GM19324 (cell line): ENCODE measurements around the gene TMEM54.

Experiments used
- ATAC-seq: cut with Tn5 transposase; IDR thresholded peaks from one replicate; pipeline ENCODE4 v1.9.1; 2021; ENCODE audit warnings: mild to moderate bottlenecking, moderate library complexity; ENCODE audit not compliant: unreplicated experiment, low FRiP score

The TMEM54 gene

DNA sequence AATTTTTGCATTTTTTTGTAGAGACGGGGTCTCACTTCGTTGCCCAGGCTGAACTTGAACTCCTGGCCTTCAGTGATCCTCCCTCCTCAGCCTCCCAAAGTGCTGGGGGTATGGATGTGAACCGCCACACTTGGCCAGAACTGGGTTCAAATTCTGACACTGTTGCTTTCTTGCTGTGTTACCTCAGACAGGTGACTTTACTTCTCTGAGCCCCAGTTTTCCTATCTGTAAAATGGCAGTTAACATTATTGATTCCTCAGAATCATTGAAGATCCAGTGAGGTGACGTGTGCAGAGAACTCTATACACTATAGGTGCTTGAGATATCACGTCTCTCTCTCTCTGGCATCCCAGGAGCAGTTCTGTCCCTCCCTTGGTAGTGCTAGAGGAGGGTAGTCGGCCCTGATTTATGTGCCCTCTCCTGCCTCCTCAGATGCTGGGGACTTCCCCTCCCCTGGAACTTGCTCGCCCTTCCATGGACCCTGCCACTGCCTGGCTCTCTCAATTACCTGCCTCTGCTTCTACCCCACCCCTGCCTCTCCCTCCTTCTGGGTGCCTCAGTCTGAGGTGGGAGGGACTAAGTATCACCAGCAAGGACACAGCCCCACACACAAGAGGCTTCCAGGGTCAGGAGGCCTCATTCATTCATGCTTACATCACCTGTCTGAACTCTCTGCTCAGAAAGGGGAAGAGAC lies 17.7 kb downstream of the TMEM54 start:
- ATAC-seq = no peak

DNA sequence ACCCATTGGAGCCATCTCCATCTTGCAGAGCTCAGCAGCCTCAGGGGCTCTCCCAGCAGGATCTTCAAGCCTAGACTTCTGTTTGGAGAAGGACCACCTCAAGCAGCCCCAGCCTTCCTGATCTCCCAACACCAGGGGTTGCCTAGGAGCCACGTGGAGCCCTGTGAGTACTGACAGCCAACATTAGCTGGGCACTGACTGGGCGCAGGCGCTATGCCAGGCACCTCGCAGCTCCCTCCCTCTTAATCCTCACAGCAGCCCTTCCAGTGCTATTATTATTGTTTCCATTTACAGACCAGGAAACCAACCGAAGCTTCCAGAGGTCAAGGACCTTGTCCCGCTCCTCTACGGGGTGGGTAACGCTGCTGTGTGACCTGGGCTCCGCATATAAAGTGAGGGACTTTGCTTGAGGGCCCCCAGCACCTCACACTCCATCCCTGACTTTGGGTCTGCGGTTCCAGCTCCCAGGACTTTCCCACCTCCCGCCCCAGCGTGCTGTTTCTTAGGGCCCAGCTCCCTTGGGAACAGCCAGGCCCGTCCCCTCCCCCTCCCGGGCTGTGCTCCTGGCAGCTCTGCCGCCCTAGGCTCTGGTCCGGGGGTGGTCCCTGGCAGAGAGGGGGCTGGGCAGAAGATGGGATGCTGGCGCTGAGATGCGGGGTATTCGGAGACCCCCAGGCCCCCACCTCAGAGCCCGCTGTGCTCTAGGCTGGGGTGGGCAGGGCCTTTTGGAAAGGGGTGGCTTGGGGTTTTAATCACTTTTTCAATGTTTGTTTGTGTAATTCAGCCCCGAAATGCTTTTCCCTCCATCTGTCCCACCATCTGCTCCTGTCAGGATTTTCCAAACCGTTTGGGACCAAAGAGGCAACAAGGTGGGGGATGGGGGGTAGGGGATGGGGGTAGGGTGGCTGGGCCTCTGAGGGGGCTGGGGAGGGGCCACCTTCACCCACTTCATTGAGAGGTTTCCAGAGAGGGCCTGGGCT lies 19.0 kb downstream of the TMEM54 start:
- no peak for ATAC-seq

GRCh38 chr1:32881291-32881690 lies 19.9 kb downstream of the TMEM54 start:
- ATAC-seq = no peak

DNA sequence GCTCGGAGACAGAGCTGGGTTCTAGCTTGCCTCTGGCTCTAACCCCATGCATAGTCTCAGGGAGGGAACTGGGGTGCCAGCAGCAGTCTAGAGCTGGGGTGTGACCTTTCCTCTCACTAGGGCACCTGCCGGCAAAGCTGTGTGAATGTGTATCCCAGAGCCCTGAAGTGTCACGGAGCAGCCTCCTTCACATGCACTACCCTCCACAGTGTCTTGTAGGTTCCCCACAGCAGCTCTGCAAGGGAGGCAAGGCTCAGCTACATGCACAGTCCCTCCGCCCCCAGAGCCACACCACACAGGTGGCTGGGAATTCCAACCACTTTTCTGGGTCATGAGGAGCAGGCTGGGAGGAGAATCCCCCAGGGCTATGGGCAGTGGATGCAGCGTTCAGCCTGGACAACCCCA lies 22.6 kb downstream of the TMEM54 start:
- no peak for ATAC-seq

- no peak for ATAC-seq
Observed at GRCh38 chr1:32878183-32878582, 23.0 kb downstream of the TMEM54 start.

DNA sequence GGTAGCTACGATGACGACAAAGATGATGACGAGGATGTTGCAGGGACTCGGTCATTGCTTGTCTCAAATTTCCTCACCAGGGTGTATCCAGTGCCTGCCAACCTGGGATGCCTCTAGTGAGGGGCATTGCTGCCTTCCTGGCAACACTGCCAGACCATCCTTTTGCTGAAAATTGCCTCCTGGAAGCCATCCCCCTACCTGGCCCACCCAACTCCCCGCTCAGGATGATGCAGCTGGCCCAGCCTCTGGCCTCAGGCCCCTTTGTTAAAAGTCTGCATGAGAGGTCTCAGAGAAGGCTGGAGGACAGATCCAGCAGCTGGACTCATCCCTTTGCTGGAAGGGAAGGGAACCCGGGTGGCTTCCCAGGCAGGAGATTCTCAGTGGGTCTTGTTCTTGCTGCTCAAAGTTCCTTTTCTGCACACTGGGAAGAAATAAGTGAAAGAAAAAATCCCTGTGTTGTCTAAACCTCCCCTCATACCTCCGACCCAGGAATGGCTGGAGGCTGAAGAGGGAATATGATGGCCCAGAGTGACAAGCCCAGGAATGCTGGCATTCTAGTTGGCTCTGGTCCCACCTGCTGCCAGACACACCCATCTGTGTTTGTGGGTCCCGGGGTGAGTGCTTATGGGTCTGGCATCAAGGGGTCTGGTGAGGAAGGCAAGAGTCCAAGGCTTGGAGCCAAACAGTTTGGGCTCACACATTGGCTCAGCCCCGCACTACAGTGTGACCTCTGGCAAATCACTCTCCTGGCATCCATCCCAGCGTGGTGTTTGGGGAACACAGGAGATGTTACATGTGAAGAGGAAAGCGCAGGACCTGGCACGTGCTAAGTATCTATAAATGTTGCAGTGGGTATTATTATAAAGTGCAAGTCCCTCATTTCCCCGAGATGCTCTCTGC lies 23.7 kb downstream of the TMEM54 start:
- ATAC-seq = no peak

DNA sequence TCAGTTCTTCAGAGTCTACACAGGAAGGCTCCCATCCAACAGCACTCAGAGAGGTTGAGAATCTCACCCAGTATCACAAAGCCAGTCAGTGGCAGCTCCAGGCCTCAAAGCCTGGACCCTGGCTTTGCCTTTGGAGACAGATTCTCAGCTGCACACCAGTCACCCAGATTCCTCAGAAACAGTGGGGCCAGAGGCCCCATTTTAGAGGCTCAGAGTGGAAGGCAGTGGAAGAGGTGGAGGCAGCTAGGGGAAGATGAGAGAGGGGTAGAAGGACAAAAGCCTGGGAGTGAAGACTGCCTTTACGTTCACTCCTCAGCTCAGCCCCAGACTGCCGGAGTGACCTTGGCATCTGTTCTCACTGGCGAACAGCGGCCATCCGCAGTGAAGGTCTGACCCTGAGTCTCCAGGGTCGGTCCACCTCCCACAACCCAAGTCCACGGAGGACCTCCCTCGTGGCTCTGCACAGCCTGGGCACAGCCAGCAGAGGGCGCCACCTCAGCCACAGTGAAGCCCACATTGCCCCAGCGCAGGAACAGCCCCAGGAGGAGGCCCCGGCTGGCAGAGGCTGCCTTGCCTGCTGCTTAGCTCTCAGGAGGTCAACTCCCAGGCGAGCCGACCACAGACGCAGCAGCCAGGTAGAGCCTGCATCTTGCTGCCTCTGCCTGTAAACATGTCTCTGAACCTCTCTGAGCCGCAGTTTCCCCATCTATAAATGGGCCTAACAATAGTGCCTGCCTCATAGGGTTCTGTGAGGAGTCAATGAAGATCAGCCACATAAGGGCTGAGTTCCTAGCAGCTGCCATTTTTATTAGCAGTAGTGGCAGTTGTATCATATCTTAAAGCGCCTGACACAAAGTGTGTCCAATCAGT lies 24.6 kb downstream of the TMEM54 start:
- ATAC-seq = no peak

- no peak for ATAC-seq
Observed at GRCh38 chr1:32874860-32875752, 26.1 kb downstream of the TMEM54 start.

- no peak for ATAC-seq
Observed at GRCh38 chr1:32873484-32873883, 27.7 kb downstream of the TMEM54 start.

GRCh38 chr1:32872192-32872460 lies 29.1 kb downstream of the TMEM54 start:
- ATAC-seq = no peak

GRCh38 chr1:32871364-32872191 lies 29.6 kb downstream of the TMEM54 start:
- no peak for ATAC-seq

GRCh38 chr1:32870615-32871363 lies 30.4 kb downstream of the TMEM54 start, which contains the start of gene FNDC5:
FNDC5 (minus strand) TSS chr1:32870912.
- no peak for ATAC-seq

DNA sequence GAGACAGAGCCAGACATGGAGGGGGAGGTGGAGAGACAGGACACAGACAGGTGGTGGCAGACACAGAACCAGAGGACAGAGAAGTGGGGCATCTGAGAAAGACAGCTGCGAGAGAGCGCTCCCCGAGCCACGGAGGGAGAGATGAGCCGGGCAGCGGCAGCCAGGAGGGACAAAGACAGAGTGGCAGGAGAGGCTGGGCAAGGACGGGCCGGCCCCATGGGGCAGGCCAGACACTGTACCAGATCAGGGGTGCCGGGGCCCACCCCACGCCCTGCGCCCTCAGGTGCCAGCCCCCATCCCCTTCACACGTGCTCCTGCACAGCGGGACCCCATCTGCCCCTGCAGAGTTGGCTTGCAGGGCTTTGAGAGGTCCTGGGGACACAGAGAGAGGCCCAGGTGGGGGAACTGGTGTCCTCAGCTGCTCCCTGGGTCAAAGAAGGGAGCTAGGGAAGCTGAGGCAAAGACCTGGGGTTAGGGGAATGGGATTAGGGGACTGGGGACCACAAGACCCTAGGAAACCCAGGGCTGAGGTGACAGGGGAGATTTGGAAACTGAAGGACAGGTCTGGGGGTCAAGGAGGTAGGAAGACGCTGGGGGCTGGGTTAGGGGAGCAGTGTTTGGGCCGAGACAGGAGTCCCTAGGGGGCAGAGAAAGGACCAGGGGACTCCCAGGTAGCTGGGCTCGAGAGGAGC lies 31.1 kb downstream of the TMEM54 start:
- no peak for ATAC-seq

GRCh38 chr1:32868806-32869455 lies 32.3 kb downstream of the TMEM54 start:
- no peak for ATAC-seq

DNA sequence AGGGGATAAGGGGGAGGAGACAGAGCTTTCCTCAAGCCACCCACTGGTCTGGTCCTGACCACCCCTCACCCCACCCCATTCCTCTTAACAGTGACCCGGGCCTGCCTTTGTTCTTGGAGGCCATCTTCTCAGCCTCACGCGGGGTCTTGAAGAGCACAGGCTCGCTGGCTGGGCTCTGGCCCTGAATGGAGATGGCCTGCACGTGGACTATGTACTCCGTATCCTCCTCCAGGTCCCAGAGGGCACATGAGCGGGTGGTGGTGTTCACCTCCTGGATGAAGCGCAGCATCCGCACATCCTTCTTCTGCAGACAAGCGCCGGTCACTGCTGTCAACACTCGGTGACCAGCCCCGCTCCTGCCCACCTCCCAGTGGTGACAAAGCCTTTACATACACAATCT lies 33.1 kb downstream of the TMEM54 start:
- ATAC-seq = no peak

GRCh38 chr1:32867671-32868070 lies 33.5 kb downstream of the TMEM54 start:
- ATAC-seq = no peak
